Loucy (cell line): ENCODE results near the gene CDK6.

ENCODE experiments used
- CTCF ChIP-seq: fragments of 200-600 bp; sonication (generic); conservative IDR thresholded peaks from 2 replicates; pipeline ENCODE4 v1.5.1; 2014; ENCODE audit warnings: mild to moderate bottlenecking, antibody characterized with exemption, low read length
- EZH2phosphoT487 ChIP-seq: fragments of 200-600 bp; IDR thresholded peaks from 2 replicates; pipeline ENCODE4 v1.6.1; 2018; ENCODE audit warnings: antibody characterized with exemption, mild to moderate bottlenecking, moderate library complexity, borderline replicate concordance

GRCh38 chr7:92697012-92697411 is 139.4 kb downstream of the CDK6 start:
- TF ChIP-seq CTCF (no peak), EZH2phosphoT487 (no peak)
